Measurements from ENCODE around the gene RICTOR.

DNA sequence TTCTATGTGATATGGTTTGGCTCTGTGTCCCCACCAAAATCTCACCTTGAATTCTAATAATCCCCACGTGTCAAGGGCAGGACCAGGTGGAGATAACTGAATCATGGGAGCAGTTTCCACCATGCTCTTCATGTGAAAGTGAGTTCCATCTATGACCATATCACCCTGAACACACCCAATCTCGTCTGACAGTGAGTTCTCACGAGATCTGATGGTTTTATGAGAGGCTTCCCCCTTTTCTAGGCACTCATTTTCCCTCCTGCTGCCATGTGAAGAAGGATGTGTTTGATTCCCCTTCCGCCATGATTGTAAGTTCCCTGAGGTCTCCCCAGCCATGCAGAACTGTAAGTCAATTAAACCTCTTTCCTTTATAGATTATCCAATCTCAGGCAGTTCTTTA lies 64.2 kb downstream of the RICTOR start:
- TF ChIP-seq, protein P1, sequence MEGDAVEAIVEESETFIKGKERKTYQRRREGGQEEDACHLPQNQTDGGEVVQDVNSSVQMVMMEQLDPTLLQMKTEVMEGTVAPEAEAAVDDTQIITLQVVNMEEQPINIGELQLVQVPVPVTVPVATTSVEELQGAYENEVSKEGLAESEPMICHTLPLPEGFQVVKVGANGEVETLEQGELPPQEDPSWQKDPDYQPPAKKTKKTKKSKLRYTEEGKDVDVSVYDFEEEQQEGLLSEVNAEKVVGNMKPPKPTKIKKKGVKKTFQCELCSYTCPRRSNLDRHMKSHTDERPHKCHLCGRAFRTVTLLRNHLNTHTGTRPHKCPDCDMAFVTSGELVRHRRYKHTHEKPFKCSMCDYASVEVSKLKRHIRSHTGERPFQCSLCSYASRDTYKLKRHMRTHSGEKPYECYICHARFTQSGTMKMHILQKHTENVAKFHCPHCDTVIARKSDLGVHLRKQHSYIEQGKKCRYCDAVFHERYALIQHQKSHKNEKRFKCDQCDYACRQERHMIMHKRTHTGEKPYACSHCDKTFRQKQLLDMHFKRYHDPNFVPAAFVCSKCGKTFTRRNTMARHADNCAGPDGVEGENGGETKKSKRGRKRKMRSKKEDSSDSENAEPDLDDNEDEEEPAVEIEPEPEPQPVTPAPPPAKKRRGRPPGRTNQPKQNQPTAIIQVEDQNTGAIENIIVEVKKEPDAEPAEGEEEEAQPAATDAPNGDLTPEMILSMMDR (IDR thresholded peaks at IDR 0.05; ENCODE audit: low read length): no peak
- no peak for TF ChIP-seq EZH2 (IDR thresholded peaks at IDR 0.05; ENCODE audit: borderline replicate concordance, low read length)
